Activated naive CD8-positive, alpha-beta T cell treated with anti-CD3 and anti-CD28 coated beads for 36 hours (primary cell): ENCODE data around the gene GRID2IP. TPM values are rescaled to one million over a fixed set of nuclear protein-coding genes. Genes with fewer than 3 reads are reported as not detected.

Source experiments
- DNase-seq: peaks from one replicate; pipeline ENCODE4 v3.0.0; 2021
- H3K27ac Mint-ChIP-seq: one replicate; pipeline ENCODE4 v1.8.0; 2022; ENCODE audit warnings: mild to moderate bottlenecking, moderate library complexity, mixed read lengths
- H3K27me3 Mint-ChIP-seq: one replicate; pipeline ENCODE4 v1.8.0; 2022; ENCODE audit warnings: mild to moderate bottlenecking, mixed read lengths
- H3K36me3 Mint-ChIP-seq: one replicate; pipeline ENCODE4 v1.8.0; 2021; ENCODE audit warnings: mild to moderate bottlenecking, mixed read lengths
- H3K4me1 Mint-ChIP-seq: one replicate; pipeline ENCODE4 v1.8.0; 2021; ENCODE audit warnings: mixed read lengths
- H3K4me3 Mint-ChIP-seq: one replicate; pipeline ENCODE4 v1.8.0; 2022; ENCODE audit warnings: mild to moderate bottlenecking, moderate library complexity, mixed read lengths
- H3K9me3 Mint-ChIP-seq: one replicate; pipeline ENCODE4 v1.8.0; 2022; ENCODE audit warnings: mixed read lengths
- total RNA-seq, 2 experiments: library from RNA; stranded (reverse); gene quantifications; one replicate each; pipeline ENCODE4 v1.2.3, GENCODE V29; 2021

The GRID2IP gene
- total RNA-seq, 2 experiments from 2014 or later = 0.06 TPM; not detected in 1

DNA sequence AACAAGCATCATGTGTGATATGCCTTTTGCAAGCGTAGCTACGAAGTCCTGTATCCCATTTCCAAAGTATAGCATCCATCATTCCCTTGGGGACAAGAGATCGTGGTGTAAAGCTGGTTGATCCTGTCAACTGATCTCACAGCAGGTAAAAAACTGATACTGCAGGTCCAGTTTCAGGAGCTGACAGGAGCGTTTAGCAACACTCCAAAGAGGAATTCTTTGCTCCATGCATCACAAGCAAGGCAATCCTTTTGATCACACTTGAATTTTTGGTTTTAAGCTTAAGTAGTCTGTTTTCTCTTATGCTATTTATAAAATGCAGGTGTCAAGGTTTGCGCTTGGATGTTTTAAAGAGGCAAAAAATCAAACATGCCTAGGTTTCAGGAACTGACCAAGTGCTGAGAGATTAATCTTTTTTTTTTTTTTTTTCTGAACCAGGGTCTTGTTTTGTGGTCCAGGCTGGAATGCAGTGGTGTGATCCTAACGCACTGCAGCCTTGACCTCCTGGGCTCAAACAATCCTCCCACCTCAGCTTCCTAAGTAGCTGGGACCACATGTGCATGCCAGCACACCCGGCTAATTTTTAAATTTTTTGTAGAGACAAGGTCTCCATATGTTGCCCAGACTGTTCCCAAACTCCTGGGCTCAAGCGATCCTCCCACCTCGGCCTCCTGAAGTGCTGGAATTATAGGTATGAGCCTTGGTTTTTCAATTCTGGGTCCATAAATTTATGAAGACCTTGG lies 24.2 kb upstream of the GRID2IP start:
- Mint-ChIP-seq H3K4me1 (peaks cover 13% of the 10 kb centered on the region), H3K9me3 (no peaks in the 10 kb centered on the region), H3K36me3 (peaks cover 3% of the 10 kb centered on the region), H3K4me3 (peak overlapping the region; percentile 83), H3K27ac (no peak overlapping the region), H3K27me3 (peaks cover 3% of the 10 kb centered on the region)
- DNase-seq = no peak

DNA sequence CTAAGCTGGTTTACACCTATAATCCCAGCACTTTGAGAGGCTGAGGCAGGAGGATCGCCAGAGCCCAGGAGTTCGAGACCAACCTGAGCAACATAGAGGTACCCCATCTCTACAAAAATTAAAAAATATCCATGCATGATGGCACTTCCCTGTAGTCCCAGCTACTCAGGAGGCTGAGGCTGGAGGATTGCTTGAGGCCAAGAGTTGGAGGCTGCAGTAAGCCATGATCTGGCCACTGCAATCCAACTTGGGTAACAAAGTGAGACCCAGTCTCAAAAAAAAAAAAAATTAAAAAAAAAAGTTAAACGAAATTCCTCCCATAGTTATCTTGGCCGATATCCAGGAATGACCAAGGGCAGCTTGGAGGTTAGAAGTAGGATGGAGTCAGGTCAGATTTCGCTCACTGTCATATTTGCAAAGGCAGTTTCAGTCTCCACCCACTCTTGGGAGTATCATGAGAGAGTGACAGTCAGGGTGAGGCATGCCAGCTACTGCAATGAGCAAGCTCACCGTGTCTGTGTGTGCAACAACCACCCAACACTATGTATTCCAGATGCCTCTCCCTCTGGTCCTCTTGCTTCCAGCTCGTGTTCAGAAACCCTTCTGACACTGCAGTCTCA lies 20.0 kb upstream of the GRID2IP start:
- peaks cover 3% of the 10 kb centered on the region for H3K27me3 Mint-ChIP-seq
- no peak overlapping the region for H3K4me3 Mint-ChIP-seq
- no peak overlapping the region for H3K27ac Mint-ChIP-seq
- H3K36me3 Mint-ChIP-seq = no peaks in the 10 kb centered on the region
- no peak for DNase-seq
- peaks cover 3% of the 10 kb centered on the region for H3K4me1 Mint-ChIP-seq
- no peaks in the 10 kb centered on the region for H3K9me3 Mint-ChIP-seq

DNA sequence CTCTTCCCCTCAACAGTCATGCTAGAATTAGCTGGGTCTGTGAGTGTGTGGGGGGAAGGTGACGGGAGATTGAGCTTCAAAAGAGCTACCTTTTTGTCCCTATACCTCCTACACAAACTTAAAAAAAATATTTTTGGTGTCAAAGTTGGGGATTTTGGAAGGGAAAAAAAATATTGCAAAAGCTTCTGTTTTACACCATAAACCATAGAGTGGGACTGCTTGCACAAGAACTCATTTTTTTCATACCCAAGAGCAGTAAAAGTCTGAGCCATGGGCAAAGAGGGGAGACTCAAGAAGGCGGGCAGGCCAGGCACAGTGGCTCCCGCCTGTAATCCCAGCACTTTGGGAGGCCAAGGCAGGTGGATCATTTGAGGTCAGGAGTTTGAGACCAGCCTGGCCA lies 16.6 kb upstream of the GRID2IP start:
- no peaks in the 10 kb centered on the region for H3K36me3 Mint-ChIP-seq
- H3K4me3 Mint-ChIP-seq = no peak overlapping the region
- no peak for DNase-seq
- peaks cover 3% of the 10 kb centered on the region for H3K27me3 Mint-ChIP-seq
- H3K9me3 Mint-ChIP-seq = no peaks in the 10 kb centered on the region
- H3K4me1 Mint-ChIP-seq = peaks cover 3% of the 10 kb centered on the region
- H3K27ac Mint-ChIP-seq = no peak overlapping the region

DNA sequence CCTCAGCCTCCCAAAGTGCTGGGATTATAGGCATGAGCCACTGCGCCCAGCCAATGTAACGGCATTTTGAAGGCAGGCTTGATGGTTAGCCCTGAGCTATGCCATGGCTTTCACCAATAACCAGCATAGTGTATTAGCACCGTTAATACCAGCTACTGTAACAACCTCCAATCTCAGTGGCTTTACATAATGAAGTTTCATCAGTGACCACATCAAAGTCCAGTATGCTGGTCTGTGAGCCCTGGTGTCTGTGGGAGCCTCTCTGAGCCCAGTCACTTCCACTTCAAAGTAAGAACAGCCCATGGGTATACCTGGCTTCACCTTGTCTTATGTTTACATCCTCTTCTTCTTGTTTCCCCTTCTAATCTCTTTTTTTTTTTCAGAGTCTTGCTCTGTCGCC lies 14.4 kb upstream of the GRID2IP start:
- Mint-ChIP-seq H3K9me3 (no peaks in the 10 kb centered on the region), H3K27ac (no peak overlapping the region), H3K4me1 (peaks cover 3% of the 10 kb centered on the region), H3K36me3 (no peaks in the 10 kb centered on the region), H3K4me3 (no peak overlapping the region), H3K27me3 (no peaks in the 10 kb centered on the region)
- DNase-seq = no peak

DNA sequence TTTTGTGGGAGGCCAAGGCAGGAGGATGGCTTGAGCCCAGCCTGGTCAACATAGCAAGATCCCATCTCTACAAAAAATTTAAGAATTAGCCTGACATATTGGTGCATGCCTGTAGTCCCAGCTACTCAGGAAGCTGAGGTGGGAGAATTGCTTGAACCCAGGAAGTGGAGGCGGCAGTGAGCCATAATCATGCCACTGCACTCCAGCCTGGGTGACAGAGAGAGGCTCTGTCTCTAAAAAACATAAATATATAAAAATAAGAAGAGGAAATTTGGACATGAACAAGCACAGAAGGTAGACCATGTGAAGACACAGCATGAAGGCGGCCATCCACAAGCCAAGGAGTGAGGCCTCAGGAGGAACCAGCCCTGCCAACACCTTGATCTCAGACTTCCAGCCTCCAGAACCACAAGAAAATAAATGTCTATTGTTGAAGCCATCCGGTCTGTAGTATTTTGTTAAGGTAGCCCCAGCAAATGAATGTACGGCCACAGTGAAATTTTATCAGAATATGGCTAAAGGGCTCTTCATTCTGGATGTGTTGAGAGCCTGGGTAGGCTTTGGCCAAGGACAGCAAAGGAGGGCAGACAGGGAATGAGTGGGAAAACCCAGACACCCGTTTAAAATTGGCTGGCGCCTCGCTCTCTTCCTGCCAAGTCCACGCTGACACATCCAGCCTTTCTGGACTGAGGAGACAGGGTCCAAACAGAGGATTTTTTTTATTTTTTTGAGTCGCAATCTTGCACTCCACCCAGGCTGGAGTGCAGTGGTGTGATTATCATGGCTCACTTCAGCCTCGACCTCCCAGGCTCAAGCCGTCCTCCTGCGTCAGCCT lies 12.9 kb upstream of the GRID2IP start:
- DNase-seq = no peak
- Mint-ChIP-seq H3K4me1 (peaks cover 3% of the 10 kb centered on the region), H3K27me3 (no peaks in the 10 kb centered on the region), H3K27ac (no peak overlapping the region), H3K4me3 (no peak overlapping the region), H3K9me3 (no peaks in the 10 kb centered on the region), H3K36me3 (no peaks in the 10 kb centered on the region)

DNA sequence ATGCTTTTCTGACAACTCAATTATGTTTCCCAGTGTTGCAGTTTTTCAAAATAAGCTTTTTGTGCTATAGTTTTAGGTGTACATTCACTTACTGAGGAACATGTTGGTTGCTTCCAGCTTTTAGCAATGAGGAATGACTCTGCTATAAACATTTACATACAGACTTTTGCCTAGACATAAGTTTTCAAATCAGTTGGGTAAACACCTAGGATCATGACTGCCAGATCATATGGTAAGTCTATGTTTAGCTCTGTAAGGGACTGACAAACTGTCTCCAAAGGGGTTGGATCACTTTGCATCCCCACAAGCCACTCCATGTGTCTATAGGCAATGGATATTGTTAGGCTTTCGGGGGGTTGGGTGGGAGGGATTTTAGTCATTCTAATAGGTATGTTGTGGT lies 10.8 kb upstream of the GRID2IP start:
- H3K27me3 Mint-ChIP-seq = no peaks in the 10 kb centered on the region
- no peak for DNase-seq
- H3K4me3 Mint-ChIP-seq = no peak overlapping the region
- H3K4me1 Mint-ChIP-seq = peaks cover 3% of the 10 kb centered on the region
- H3K9me3 Mint-ChIP-seq = no peaks in the 10 kb centered on the region
- H3K27ac Mint-ChIP-seq = no peak overlapping the region
- no peaks in the 10 kb centered on the region for H3K36me3 Mint-ChIP-seq

DNA sequence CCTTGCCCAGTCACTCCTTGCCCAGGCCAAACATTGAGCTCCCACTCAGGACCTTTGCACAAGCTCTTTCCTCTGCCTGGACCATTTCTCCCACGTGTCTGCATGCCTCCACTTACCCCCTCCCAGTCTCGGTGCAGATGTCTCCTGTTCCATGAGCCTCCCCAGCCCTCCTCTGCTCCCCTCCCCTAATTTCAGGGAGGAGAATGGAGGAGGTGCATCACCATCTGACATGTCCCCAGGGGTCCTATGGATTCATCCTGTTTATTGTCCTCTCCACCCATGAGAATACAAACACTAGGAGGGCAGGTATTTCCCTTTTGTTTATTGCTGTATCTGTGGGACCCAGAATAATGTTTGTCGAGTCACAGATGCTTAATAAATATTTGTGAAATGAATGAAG lies 8.6 kb upstream of the GRID2IP start:
- H3K27ac Mint-ChIP-seq = no peak overlapping the region
- no peaks in the 10 kb centered on the region for H3K27me3 Mint-ChIP-seq
- H3K4me1 Mint-ChIP-seq = peaks cover 5% of the 10 kb centered on the region
- DNase-seq = no peak
- no peaks in the 10 kb centered on the region for H3K36me3 Mint-ChIP-seq
- H3K4me3 Mint-ChIP-seq = no peak overlapping the region
- peaks cover 2% of the 10 kb centered on the region for H3K9me3 Mint-ChIP-seq

DNA sequence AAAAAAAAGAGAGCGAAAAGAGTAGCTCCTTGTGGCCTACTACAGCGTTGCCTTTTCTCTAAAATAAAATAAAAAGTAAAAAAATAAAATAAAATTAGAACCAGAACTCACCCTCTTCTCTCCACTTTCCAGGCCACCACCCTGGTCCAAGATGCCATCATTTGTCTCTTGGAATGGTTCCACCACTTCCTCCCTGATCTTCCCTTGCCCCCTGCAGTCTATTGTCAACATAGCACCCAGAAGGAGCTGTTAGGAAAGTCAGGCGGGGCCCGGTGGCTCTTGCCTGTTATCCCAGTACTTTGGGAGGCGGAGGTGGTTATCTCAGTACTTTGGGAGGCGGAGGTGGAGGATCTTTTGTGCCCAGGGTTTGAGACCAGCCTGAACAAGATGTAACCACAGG lies 7.6 kb upstream of the GRID2IP start:
- Mint-ChIP-seq H3K27me3 (no peaks in the 10 kb centered on the region), H3K27ac (no peak overlapping the region), H3K4me3 (no peak overlapping the region), H3K36me3 (no peaks in the 10 kb centered on the region), H3K4me1 (peaks cover 6% of the 10 kb centered on the region), H3K9me3 (peaks cover 2% of the 10 kb centered on the region)
- DNase-seq = no peak

DNA sequence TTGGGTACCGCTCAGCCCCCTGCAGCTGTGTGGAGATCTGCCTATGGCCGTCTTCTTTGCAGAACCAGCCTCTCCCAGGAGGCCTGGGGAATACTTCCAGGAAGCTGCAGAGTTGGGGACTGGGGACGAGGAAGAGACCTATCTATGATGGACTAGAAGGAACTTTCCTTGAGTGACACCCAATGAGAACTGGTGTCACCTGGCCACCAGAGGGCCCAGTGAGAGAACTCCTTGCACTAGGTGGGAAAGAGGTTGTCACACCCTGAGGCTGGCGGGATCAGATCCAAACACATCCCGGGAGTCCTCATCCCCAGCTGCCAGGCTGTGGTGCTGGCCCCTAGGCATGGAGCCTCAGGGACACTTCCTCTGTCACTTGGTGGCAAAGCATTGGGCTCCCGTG lies 4.9 kb upstream of the GRID2IP start:
- H3K27me3 Mint-ChIP-seq = no peaks in the 10 kb centered on the region
- peaks cover 2% of the 10 kb centered on the region for H3K9me3 Mint-ChIP-seq
- H3K36me3 Mint-ChIP-seq = no peaks in the 10 kb centered on the region
- H3K4me3 Mint-ChIP-seq = no peak overlapping the region
- peaks cover 6% of the 10 kb centered on the region for H3K4me1 Mint-ChIP-seq
- no peak for DNase-seq
- no peak overlapping the region for H3K27ac Mint-ChIP-seq

DNA sequence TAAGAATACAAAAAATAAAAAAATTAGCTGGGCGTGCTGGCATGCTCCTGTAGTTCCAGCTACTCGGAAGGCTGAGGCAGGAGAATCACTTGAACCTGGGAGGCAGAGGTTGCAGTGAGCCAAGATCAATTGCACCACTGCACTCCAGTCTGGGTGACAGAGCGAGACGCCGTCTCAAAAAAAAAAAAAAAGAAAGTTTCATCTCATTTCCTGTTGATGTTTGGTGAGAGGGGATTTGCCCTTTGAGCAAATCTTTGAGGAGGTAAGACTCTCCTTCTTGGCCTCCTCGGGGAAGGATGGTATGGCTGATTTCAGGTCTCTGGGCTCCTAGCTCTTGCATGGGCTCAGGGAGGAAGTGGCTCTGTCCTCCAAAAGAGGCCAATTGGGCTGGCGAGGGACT lies 3.6 kb upstream of the GRID2IP start:
- peak overlapping the region; percentile 81 for H3K27ac Mint-ChIP-seq
- peak overlapping the region; percentile 29 for H3K4me3 Mint-ChIP-seq
- DNase-seq = no peak
- no peaks in the 10 kb centered on the region for H3K36me3 Mint-ChIP-seq
- H3K9me3 Mint-ChIP-seq = peaks cover 2% of the 10 kb centered on the region
- peaks cover 6% of the 10 kb centered on the region for H3K4me1 Mint-ChIP-seq
- H3K27me3 Mint-ChIP-seq = no peaks in the 10 kb centered on the region

DNA sequence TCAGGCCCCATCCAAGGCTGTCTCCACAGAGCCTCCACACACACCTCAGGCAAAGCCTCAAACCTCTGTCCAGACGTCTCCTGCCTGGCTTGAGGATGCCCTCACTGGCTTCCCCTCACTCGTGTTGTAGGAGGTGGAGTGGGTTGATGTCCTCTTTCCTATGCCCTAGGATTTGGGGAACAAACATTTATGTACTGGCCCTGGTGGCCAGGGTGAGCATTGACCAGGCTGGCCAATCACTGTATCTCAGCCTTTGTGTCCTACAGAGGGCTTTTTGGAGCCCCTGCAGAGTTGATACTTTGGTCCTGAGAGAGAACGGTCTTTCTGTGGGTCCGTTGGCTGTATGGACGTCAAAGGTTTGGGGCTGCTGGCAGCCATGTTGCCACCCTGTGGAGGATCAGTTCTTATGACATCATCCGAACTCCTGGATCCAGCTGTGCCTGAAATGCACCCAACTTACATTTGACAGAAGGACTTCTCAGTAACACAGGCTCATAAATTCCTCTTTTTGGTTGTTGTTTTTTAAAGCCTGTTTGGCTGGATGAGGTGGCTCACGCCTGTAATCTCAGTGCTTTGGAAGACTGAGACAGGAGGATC lies 2.3 kb upstream of the GRID2IP start:
- Mint-ChIP-seq H3K9me3 (peaks cover 2% of the 10 kb centered on the region), H3K36me3 (no peaks in the 10 kb centered on the region), H3K27me3 (no peaks in the 10 kb centered on the region), H3K27ac (no peak overlapping the region), H3K4me1 (peaks cover 6% of the 10 kb centered on the region), H3K4me3 (no peak overlapping the region)
- no peak for DNase-seq

DNA sequence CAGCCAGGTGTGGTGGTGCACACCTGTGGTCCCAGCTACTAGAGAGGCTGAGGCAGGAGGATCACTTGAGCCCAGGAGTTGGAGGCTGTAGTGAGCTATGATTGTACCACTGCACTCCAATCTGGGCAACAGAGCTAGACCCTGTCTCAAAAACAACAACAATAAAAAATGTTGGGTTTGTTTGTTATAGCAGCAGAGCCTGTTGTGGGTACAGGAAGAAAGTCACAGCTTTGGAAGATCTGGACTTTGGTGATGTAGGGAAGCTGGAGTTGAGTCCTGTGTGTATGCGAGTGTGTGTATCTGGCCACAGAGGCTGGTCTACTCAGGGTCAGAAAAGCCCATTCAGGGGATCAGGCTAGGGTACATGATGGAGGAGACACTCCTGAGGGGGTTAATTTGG lies 3.9 kb downstream of the GRID2IP start:
- Mint-ChIP-seq H3K9me3 (no peaks in the 10 kb centered on the region), H3K4me1 (peaks cover 7% of the 10 kb centered on the region), H3K27ac (no peak overlapping the region), H3K36me3 (no peaks in the 10 kb centered on the region), H3K27me3 (peaks cover 5% of the 10 kb centered on the region), H3K4me3 (no peak overlapping the region)
- no peak for DNase-seq

DNA sequence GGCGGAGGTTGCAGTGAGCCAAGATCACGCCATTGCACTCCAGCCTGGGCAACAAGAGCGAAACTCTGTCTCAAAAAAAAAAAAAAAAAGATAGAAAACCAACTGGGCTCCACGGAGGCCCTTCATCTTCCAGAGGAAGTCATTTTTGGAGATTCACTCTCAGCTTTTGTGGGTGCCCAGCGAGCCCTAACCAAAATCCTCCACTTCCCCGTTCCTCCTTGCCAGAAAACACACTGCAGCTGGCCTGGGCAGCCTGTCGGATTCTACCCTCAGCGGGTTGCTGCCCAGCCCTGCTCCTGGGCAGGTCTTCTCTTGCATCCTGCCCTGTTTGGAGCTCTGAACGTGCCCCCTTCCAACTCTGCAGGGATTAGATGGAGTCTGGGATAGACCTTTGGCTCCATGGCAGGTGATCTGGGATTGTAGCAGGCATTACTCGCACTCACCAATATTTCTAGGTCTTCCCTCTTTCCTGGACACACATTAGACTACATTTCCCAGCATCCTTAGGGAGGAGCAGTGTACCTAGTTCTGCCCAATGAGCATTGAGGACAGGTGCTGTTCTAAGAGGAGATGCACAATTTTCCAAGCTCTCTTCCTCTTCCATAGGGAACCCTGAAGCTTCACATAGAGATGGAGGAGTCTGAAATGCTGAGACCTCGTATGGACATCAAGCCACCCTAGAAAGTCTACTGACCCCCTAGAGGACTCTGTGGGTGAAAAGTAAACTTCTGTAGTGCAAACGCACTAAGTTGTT lies 4.6 kb downstream of the GRID2IP start:
- peaks cover 5% of the 10 kb centered on the region for H3K27me3 Mint-ChIP-seq
- H3K4me3 Mint-ChIP-seq = no peak overlapping the region
- no peaks in the 10 kb centered on the region for H3K9me3 Mint-ChIP-seq
- peaks cover 7% of the 10 kb centered on the region for H3K4me1 Mint-ChIP-seq
- no peak overlapping the region for H3K27ac Mint-ChIP-seq
- H3K36me3 Mint-ChIP-seq = no peaks in the 10 kb centered on the region
- no peak for DNase-seq

DNA sequence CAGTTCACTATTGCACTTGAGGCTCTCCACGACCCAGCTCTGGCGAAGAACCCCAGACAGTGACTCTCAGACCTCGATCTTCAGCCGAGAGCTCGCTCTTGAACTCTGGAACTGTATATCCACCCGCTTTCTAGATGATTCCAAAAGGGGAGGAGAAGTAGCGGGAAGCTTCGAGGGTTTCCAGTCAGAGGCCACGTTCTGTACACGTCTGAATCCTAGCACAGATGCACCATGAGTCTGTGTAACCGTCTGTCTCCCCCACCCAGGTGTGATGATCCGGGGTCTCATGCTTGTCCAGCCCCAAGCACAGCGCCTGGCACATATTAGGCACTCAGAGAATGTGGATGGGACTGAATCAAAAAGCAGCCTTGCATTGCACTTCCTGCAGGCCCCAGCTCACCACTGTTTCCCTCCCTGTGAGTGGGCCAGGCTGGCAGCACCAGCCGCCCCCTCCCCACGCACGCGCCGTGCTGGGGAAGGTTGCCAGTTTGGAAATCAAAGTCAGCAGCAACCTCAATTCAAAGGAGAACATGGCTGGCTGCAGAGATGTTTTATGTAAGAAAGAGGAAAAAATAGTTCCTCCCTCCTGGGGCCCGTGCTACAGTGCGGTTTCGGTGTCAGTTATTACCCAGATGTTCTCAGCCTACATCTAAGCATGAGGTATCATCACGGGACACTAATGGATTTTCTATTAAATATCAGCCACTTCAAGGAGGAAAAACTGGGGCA lies 5.7 kb downstream of the GRID2IP start:
- H3K4me1 Mint-ChIP-seq = peaks cover 7% of the 10 kb centered on the region
- H3K27ac Mint-ChIP-seq = no peak overlapping the region
- no peak overlapping the region for H3K4me3 Mint-ChIP-seq
- peaks cover 5% of the 10 kb centered on the region for H3K27me3 Mint-ChIP-seq
- no peaks in the 10 kb centered on the region for H3K36me3 Mint-ChIP-seq
- no peaks in the 10 kb centered on the region for H3K9me3 Mint-ChIP-seq
- DNase-seq = no peak
